IMR-90 (cell line): Measurements from ENCODE around the gene NLGN4X. TPM values are rescaled to one million over a fixed set of nuclear protein-coding genes. Genes with fewer than 3 reads are reported as not detected.

Source experiments
- ATAC-seq: fragments of 200-7000 bp; cut with Tn5 transposase; 2 replicates; pipeline ENCODE4 v1.9.1; 2020; ENCODE audit warnings: low read depth, mild to moderate bottlenecking, moderate library complexity
- BruUV-seq: library from RNA; stranded (reverse); fragments of 400-500 nt; replicated peaks from 2 replicates; lab custom pipeline; 2021; lab: Mats Ljungman, UMichigan
- CTCF ChIA-PET: fragments of 300-600 bp; formaldehyde crosslinking; extraction: SDS; loops from one replicate; lab custom pipeline; 2021; ENCODE audit warnings: antibody characterized with exemption; lab: Yijun Ruan, JAX
- POLR2A ChIA-PET: fragments of 300-600 bp; sonication (Branson Sonifier 250); formaldehyde crosslinking; loops from one replicate; lab custom pipeline; 2022; ENCODE audit warnings: antibody characterized with exemption; ENCODE audit not compliant: unreplicated experiment; lab: Charles Lee
- DNase-seq: peaks from one replicate; pipeline ENCODE4 v3.0.0; 2013
- H2AFZ ChIP-seq: replicated peaks from 2 replicates; pipeline ENCODE3; 2013; ENCODE audit warnings: low read length, mild to moderate bottlenecking; ENCODE audit not compliant: poor library complexity
- H2AK5ac ChIP-seq: 2 replicates; pipeline ENCODE4 v1.6.1; 2013; ENCODE audit warnings: low read depth, low read length, inconsistent platforms
- H2AK9ac ChIP-seq: replicated peaks from 2 replicates; pipeline ENCODE3; 2013; ENCODE audit warnings: mild to moderate bottlenecking, low read depth, low read length, moderate library complexity; ENCODE audit not compliant: poor library complexity
- H2BK120ac ChIP-seq: 2 replicates; pipeline ENCODE4 v1.6.1; 2013; ENCODE audit warnings: low read depth, low read length, inconsistent platforms
- H2BK15ac ChIP-seq: 3 replicates; pipeline ENCODE4 v1.6.1; 2013; ENCODE audit warnings: low read depth, low read length, inconsistent platforms
- H2BK20ac ChIP-seq: 2 replicates; pipeline ENCODE4 v1.6.1; 2013; ENCODE audit warnings: low read depth, mild to moderate bottlenecking, inconsistent platforms, low read length, moderate library complexity
- H2BK5ac ChIP-seq: 2 replicates; pipeline ENCODE4 v1.6.1; 2013; ENCODE audit warnings: mild to moderate bottlenecking, low read depth, low read length, inconsistent platforms; ENCODE audit not compliant: poor library complexity, severe bottlenecking
- H3K14ac ChIP-seq: replicated peaks from 2 replicates; pipeline ENCODE4 v1.6.1; 2013; ENCODE audit warnings: low read depth, low read length, inconsistent platforms
- H3K18ac ChIP-seq: 2 replicates; pipeline ENCODE4 v1.6.1; 2013; ENCODE audit warnings: low read depth, low read length, control low read depth
- H3K23ac ChIP-seq: 2 replicates; pipeline ENCODE4 v1.6.1; 2013; ENCODE audit warnings: low read depth, low read length, inconsistent platforms
- H3K27ac ChIP-seq: 2 replicates; pipeline ENCODE4 v1.5.1; 2013; ENCODE audit warnings: mild to moderate bottlenecking, control low read depth, low read length; ENCODE audit not compliant: insufficient read depth
- H3K27me3 ChIP-seq: 2 replicates; pipeline ENCODE4 v1.6.1; 2013; ENCODE audit warnings: low read length; ENCODE audit not compliant: control insufficient read depth, insufficient read depth
- H3K36me3 ChIP-seq: 2 replicates; pipeline ENCODE4 v1.6.1; 2013; ENCODE audit warnings: low read length, mixed read lengths; ENCODE audit not compliant: control insufficient read depth, insufficient read depth
- H3K4ac ChIP-seq: 2 replicates; pipeline ENCODE4 v1.6.1; 2013; ENCODE audit warnings: low read depth, low read length, inconsistent platforms
- H3K4me1 ChIP-seq: 2 replicates; pipeline ENCODE4 v1.6.1; 2013; ENCODE audit warnings: low read length, mixed read lengths; ENCODE audit not compliant: control insufficient read depth, insufficient read depth
- H3K4me2 ChIP-seq: 2 replicates; pipeline ENCODE4 v1.6.1; 2013; ENCODE audit warnings: low read depth, mild to moderate bottlenecking, control low read depth, low read length, moderate library complexity
- H3K4me3 ChIP-seq: 2 replicates; pipeline ENCODE4 v1.5.1; 2013; ENCODE audit warnings: low read depth, mild to moderate bottlenecking, control low read depth, low read length, moderate library complexity; ENCODE audit not compliant: insufficient read depth
- H3K56ac ChIP-seq: 2 replicates; pipeline ENCODE4 v1.6.1; 2013; ENCODE audit warnings: low read length, inconsistent platforms; ENCODE audit not compliant: insufficient read depth; ENCODE audit errors: extremely low read depth
- H3K79me1 ChIP-seq, 2 experiments: 2 replicates each; pipeline ENCODE4 v1.6.1; 2013; ENCODE audit warnings: low read length in 2 of 2, inconsistent platforms in 1 of 2, low read depth in 1 of 2
- H3K9ac ChIP-seq: 2 replicates; pipeline ENCODE4 v1.6.1; 2013; ENCODE audit warnings: low read depth, low read length, control low read depth
- H3K9me1 ChIP-seq: 2 replicates; pipeline ENCODE4 v1.6.1; 2013; ENCODE audit warnings: low read length, inconsistent platforms; ENCODE audit not compliant: insufficient read depth
- H3K9me3 ChIP-seq: 2 replicates; pipeline ENCODE4 v1.6.1; 2013; ENCODE audit warnings: low read length; ENCODE audit not compliant: control insufficient read depth, insufficient read depth
- H4K20me1 ChIP-seq: 2 replicates; pipeline ENCODE4 v1.6.1; 2013; ENCODE audit warnings: low read length, inconsistent platforms; ENCODE audit not compliant: insufficient read depth
- H4K5ac ChIP-seq: 2 replicates; pipeline ENCODE4 v1.6.1; 2013; ENCODE audit warnings: mild to moderate bottlenecking, low read depth, low read length, control low read depth
- H4K8ac ChIP-seq, 2 experiments: 2 replicates each; pipeline ENCODE4 v1.6.1; 2013; ENCODE audit warnings: low read depth in 2 of 2, low read length in 2 of 2, control low read depth in 1 of 2, inconsistent platforms in 1 of 2
- H4K91ac ChIP-seq: 2 replicates; pipeline ENCODE4 v1.6.1; 2013; ENCODE audit warnings: low read depth, low read length, inconsistent platforms; ENCODE audit not compliant: insufficient read depth
- RCOR1 ChIP-seq: IDR thresholded peaks from 2 replicates; pipeline ENCODE4 v1.6.1; 2012; ENCODE audit warnings: mild to moderate bottlenecking, low read length, improper control_type of control experiment; ENCODE audit not compliant: insufficient replicate concordance
- RFX5 ChIP-seq: IDR thresholded peaks from 2 replicates; pipeline ENCODE4 v1.8.0; 2012; ENCODE audit warnings: low read depth, mild to moderate bottlenecking, low read length, moderate library complexity
- WGBS, 2 experiments: methylation state at CpG; one replicate each; pipeline versions ENCODE4 v1.1.5 to v1.1.7; 2013; ENCODE audit warnings: missing lambda C conversion rate in 2 of 2; ENCODE audit not compliant: insufficient read length in 1 of 2; ENCODE audit errors: extremely low coverage in 2 of 2; 5-methylcytosine and 5-hydroxymethylcytosine counted together
- dilution Hi-C: fragments of 300-500 bp; cut with HindIII; formaldehyde crosslinking; loops from one replicate; pipeline ENCODE4 v1.14.3; 2018; ENCODE audit warnings: low sequenced_read_pairs; ENCODE audit not compliant: unreplicated experiment
- in situ Hi-C: fragments of 300-500 bp; cut with MboI; formaldehyde crosslinking; loops from 3 replicates; pipeline ENCODE4 v1.14.3; 2019; ENCODE audit warnings: low sequenced_read_pairs, inconsistent platforms, mixed read lengths
- intact Hi-C: fragments of 100-400 bp; cut with micrococcal nuclease; formaldehyde crosslinking; loops from 2 replicates; pipeline ENCODE4 v1.10.0; 2022
- polyA plus RNA-seq, 3 experiments: library from polyadenylated mRNA; depleted of rRNA; stranded (reverse); fragments of >200 nt; gene quantifications; 2 replicates each; pipeline ENCODE4 v1.2.3, GENCODE V29; 2012; ENCODE audit warnings: low replicate concordance in 1 of 3
- total RNA-seq: library from RNA; depleted of rRNA; stranded (reverse); fragments of >200 nt; gene quantifications from 2 replicates; pipeline ENCODE4 v1.2.3, GENCODE V29; 2012

NLGN4X gene
- total and polyA plus RNA-seq, 2 of the 4 experiments (the other 2 are of a cell fraction): not detected

GRCh38 chrX:6074532-6074931 is 154.1 kb downstream of the NLGN4X start:
- no peaks in the 10 kb centered on the region for H3K4me1 ChIP-seq
- no peak overlapping the region for H3K4me2 ChIP-seq

More at GRCh38 chrX:6074532-6074931, 154.1 kb downstream of the NLGN4X start:
- no peak for TF ChIP-seq RFX5
- TF ChIP-seq RCOR1: no peak
- H3K27me3 ChIP-seq: no peaks in the 10 kb centered on the region
- no peak overlapping the region for H3K4ac ChIP-seq
- intact Hi-C loops: no loop called here
- DNase-seq: no peak
- no peak overlapping the region for H2AK5ac ChIP-seq
- H3K23ac ChIP-seq: no peak overlapping the region
- no peak overlapping the region for H3K56ac ChIP-seq
- H2AK9ac ChIP-seq: no peak overlapping the region
- no peak overlapping the region for H3K18ac ChIP-seq
- H3K79me1 ChIP-seq: no peaks in the 10 kb centered on the region
- CTCF ChIA-PET: no interaction called here
- no peak overlapping the region for H4K8ac ChIP-seq
- no peak overlapping the region for H3K4me3 ChIP-seq
- no peak overlapping the region for H2AFZ ChIP-seq
- POLR2A ChIA-PET: no interaction called here
- no peaks in the 10 kb centered on the region for H4K20me1 ChIP-seq
- H3K14ac ChIP-seq: no peak overlapping the region
- no peak overlapping the region for H4K5ac ChIP-seq
- H3K9me3 ChIP-seq: 0 out of 2 replicates have a peak, but pooled peaks cover 3% of the 10 kb centered on the region
- H3K9me1 ChIP-seq: no peaks in the 10 kb centered on the region
- H3K9ac ChIP-seq: no peak overlapping the region
- dilution Hi-C loops: no loop called here
- in situ Hi-C loops: no loop called here
- no peak overlapping the region for H2BK120ac ChIP-seq
- H3K36me3 ChIP-seq: no peaks in the 10 kb centered on the region
- H2BK5ac ChIP-seq: no peak overlapping the region
- no peak overlapping the region for H3K27ac ChIP-seq
- no TSS peak for BruUV-seq
- no peak overlapping the region for H2BK20ac ChIP-seq
- no CpG with 5 or more reads among the region's 3 CpGs for WGBS, 2 experiments
- H2BK15ac ChIP-seq: no peak overlapping the region
- no peak overlapping the region for H4K91ac ChIP-seq
- ATAC-seq: no peak
